Measurements from ENCODE around the gene ARFGAP1.

Gene ARFGAP1

DNA sequence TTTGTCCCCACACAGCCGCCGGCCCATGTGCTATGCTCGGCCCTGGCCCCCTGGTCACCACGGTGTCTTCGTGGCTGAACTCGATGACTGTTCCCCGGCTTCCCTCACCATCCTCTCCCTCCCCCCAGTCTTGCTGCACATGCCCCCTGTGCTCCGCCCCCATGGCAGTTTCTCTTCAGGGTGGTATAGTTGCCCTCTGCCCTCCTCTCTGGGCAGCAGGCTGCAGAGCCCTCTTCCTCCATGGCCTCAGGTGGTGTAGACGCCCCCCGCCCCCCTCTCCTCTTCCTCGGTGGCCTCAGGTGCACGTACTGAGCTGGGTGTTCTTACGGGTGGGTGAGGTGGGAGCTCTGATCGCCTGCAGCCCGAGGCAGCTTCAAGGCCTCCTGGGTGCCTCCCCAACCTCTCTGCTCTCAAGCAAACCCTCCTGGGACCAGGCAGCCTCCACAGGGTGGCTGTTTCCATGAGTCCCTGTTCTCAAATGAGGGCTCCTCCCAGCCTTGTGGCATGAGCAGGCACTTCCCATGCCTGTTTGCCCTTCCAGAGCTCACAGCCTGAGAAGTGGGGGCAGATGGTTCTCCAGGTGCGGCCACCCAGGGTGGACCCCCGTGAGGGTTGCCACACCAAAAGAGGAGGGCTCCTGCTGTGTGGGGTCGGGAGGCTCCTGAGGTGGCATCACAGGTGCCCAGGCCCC lies 45.1 kb downstream of the ARFGAP1 start:
- in situ Hi-C loops (cut with MboI; ENCODE audit: low sequenced_read_pairs), result no loop called here

DNA sequence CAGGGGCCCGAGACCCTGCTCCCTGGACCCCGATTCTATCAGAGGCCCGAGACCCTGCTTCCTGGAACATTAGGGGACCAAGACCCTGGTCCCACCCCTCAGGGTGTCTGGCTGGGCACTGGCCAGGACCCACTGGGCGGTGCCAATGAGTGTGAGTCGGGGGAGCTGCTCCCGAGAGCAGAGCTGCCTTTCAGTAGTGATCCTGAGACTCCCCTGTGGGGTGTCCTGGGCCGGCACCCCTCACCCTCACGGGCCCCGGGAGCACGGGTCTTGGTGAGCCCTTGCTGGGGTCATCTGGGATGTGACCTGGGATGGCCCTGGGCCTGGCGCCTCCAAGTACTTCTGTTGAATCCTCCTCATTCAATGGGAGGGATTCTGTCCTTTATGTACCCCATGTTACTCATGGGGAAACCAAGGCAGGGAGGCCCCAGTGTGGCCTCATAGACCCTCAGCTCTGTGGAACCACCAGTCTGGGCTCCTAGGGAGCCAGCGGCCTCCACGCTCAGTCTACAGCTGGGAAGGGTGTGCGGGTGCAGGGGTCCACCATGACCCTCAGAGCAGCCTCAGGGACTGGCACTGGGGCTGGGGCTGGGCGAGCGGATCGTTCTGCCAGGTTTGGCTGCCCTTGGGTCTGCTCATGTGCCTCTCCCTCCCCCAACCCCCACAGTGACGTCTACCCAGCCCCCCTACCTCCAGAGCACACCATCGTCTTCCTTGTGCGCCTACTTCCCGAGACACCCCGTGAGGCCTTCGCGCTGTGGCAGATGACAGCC lies 46.0 kb downstream of the ARFGAP1 start:
- in situ Hi-C loops (cut with MboI; ENCODE audit: low sequenced_read_pairs), result no loop called here

DNA sequence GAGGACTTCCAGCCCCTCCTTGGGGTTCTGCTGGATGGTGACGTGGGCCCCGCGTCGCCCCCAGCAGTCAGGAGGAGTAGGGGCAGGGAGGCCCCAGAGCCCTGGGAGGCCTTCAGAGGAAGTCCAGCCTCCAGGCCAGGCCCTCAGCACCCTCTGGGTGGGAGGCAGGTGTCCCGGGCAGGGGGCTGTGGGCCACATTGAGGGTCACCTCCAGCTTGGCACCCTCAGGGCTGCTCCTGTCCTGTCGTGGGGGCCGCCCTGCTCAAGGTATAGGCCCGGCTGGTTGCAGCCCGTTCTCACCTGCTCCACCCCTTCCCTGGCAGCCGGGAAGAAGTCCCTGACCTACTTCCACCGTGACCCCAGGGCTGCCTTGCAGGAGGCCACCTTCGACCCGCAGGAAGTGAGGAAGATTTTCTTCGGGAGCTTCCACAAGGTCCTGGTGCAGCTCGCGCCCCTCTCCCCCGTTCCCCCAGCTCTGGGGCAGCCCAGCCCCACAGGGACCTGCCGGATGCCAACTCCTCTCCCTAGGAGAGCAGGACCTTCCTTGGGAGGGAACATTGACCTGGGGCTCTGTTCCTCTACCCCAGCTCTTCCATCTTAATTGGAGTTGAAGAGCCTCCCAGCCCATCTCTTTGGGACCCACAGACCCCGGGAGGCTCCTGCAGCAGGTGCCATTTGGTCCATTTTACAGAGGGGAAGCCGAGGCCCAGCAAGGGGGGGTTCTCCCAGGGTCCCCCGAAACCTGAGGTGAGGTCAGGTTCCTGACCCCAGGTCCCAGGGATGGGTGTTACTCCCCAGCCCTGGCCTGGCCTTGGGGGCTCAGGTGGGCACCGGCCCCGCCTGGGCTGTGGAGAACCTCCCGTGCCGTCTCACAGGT lies 46.8 kb downstream of the ARFGAP1 start:
- in situ Hi-C loops (cut with MboI; ENCODE audit: low sequenced_read_pairs), result no loop called here

DNA sequence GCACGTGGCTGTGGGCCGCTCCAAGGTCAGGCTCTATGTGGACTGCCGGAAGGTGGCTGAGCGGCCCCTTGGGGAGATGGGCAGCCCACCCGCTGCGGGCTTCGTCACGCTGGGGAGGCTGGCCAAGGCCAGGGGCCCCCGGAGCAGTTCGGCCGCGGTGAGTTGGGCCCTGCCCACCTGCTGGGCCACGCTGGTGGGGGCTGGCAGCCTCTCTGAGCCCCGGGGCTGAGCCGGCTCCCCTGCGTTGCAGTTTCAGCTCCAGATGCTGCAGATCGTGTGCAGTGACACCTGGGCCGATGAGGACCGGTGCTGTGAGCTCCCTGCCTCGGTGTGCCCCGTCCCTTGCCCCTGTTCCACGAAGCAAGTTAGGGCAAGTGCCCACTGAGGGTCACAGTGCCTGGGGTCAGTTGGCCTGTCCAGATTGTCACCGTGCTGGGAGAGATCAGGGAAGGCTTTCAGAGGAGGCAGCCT lies 47.5 kb downstream of the ARFGAP1 start:
- in situ Hi-C loops (cut with MboI; ENCODE audit: low sequenced_read_pairs), result no loop called here

DNA sequence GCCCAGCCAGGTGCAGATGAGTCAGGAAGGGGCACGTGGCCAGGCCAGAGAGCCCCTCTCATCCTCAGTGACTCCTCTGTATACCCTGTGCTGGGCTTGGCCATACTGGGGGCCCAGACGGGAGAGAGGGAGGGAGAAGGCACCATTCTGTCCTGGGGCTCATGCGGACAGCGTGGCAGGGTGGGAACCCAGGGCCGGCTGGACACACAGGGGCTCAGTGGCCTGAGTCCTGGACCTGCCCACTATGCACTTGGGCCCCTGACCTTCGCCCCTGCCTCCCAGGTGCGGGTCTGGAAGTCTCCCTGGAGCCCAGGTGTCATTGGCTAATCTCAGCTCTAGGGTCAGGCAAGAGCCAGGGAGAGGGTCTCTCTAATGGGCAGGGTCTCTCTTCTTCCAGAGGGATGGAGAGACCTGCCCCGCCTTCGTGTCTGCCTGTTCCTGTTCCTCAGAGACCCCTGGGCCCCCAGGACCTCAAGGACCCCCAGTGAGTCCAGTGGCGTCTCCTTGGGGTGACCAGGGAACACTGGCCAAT lies 48.1 kb downstream of the ARFGAP1 start:
- in situ Hi-C loops (cut with MboI; ENCODE audit: low sequenced_read_pairs), result no loop called here

DNA sequence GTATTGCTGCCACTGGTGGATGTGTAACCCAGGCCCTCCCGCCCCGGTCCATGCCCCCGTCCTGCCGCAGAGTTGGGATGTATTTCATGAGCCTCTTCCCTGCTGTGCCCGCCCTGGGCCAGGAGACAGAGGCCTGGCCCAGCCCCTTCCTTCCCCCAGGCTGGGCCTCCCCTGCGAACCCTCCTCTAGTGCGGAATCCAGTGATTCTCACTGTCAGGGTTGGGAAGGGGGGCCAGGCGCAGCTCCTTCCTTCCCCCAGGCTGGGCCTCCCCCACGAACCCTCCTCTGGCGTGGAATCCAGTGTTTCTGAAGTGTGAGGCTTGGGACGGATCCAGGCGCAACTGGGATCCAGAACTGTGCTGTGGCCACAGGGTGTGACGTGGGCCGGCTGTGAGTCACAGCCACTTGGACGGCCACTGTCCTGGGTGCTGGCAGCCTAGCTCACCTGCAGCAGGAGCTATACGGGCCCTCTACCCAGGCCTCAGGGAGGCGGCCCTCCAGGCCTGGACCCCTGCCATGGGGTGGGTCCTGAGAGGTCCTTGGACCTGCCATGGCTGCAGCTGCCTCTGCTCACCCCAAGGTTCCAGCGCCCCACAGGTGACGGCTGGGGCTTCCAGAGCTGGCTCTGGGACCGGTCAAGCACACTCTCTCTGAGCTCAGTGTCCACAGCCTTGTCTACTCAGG lies 48.7 kb downstream of the ARFGAP1 start:
- in situ Hi-C loops (cut with MboI; ENCODE audit: low sequenced_read_pairs), result no loop called here

DNA sequence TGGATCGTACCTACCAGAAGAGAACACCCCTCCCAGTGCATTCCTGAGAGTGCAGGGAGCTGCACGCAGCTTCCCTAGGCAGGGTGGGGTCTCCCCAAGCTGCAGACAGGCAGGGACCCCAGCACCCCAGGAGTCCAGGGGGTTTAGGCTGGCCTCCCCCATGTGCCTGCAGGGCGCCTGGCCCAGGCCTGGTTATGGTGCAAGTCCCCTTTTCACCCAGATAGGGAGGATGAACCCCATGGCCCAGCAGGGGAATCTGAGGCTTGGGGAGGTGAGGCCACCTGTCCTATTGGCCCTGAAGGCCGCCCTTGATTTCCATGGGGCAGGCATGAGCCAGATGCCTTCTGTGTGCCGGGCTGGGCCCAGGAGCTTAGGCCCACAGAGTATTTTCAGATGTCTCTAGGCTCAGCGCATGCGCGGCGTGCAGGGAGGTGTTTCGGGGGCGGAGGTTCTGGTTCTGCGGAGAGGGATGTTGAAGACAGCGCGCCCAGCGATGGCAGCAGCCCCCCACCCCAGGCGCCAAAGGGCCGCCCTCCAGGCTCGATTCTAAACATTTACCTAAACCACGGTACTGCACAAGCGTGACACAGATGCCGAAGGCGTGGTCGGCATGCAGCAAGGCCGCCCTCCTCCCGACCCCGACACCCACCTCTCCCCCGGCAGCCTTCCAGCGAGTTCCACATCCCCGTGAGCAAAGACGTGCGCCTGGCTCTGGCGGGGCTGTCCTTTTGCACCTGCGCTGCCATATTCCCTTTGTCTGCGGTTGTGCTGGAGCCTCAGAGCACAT lies 49.7 kb downstream of the ARFGAP1 start:
- in situ Hi-C loops (cut with MboI; ENCODE audit: low sequenced_read_pairs), result no loop called here

DNA sequence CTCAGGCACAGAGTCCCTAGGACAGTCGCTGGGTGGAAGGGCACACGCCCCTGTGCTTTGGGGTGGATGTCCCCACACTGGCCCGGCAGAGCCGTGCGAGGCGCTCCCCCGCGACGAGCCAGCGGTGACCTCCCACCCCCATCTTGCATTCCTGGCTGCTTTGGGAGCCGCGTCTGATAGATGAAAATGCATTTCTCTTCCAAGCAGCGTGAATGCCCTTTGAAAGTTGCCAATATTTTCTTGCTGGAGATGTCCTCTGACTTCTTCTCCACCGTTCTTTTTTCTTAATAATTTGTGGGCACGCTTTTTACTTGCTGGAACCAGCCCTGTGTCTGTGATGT lies 50.3 kb downstream of the ARFGAP1 start:
- in situ Hi-C loops (cut with MboI; ENCODE audit: low sequenced_read_pairs), result no loop called here

DNA sequence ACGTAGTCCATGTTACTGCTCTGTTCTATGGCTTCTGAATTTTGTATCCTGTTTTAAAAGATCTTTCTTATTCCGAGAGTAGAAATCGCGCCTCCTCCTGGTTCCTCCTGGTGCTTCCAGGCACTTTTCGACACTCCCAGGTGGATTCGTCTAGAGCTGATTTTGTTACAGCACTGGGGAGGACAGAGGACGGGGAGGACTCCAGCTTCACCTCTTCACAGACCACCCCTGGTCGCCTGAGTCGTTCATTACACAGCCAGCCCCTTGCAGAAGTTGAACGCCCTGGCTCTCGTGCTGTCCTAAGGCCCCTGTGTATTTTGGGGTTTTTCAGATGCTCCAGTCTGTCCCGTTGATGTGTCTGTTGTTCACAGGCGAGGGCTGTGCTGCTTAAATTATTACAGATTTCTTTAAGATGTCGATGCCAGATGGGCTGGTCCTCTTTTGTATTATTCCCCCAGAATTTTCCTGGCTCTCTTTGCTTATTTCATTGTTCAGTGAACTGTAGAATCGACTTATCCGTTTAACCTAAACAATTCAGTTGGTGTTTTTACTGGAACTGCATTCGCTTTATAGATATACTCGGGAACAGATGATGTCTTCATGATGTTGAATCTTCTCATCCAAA lies 50.9 kb downstream of the ARFGAP1 start:
- in situ Hi-C loops (cut with MboI; ENCODE audit: low sequenced_read_pairs), result no loop called here

DNA sequence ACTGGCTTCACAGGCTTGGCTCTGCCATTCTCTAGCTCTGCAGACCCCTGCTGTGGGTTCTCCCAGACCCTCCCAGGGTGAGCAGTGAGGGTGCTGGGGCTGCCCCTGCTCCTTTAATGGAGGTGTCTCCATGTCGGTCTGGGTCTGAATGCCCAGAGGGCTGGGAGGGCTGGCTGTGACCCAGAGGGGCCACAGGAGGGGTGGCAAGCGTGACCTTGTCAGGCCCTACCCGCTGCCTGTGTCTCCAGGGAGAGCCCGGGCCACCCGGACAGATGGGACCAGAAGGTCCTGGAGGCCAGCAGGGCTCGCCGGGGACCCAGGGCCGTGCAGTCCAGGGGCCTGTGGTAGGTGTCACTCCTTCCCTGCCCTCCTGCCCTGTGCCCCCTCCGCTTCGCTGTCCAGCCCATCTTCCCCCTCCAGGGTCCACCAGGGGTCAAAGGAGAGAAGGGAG lies 52.4 kb downstream of the ARFGAP1 start:
- in situ Hi-C loops (cut with MboI; ENCODE audit: low sequenced_read_pairs), result no loop called here

DNA sequence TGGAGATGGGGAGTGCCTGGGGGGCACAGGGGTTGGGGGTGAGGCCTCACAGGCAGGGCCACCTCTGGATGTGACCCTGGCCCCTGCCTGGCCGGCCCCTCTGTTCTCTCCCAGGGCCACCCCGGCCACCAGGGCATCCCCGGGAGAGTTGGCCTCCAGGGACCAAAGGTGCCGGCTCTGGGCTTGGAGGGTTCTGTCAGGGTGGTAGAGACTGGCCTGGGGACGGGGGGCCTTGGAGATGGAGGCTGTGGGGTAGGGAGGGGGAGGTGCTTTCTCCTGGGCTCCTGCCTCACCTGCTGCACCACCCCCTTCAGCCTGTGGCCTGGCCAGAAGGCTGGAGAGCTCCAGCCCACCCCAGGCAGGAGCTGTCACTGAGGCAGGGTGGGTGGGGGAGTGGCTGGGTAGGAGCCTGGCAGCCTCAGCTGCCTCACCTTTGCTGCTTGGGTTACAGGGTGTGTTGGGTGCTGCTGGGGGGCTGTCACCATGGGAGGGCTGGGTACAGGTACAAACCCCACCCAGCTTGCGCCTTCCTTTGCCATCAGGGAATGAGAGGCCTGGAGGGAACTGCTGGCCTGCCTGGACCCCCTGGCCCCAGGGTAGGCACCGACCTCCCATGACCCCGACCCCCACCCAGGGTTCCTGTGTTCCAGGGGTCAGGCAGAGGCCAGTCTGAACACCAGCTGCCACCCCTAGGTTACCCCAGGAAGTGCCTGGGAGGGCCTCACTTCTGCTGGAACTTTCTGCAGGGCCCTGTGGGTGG lies 53.1 kb downstream of the ARFGAP1 start:
- in situ Hi-C loops (cut with MboI; ENCODE audit: low sequenced_read_pairs), result no loop called here

DNA sequence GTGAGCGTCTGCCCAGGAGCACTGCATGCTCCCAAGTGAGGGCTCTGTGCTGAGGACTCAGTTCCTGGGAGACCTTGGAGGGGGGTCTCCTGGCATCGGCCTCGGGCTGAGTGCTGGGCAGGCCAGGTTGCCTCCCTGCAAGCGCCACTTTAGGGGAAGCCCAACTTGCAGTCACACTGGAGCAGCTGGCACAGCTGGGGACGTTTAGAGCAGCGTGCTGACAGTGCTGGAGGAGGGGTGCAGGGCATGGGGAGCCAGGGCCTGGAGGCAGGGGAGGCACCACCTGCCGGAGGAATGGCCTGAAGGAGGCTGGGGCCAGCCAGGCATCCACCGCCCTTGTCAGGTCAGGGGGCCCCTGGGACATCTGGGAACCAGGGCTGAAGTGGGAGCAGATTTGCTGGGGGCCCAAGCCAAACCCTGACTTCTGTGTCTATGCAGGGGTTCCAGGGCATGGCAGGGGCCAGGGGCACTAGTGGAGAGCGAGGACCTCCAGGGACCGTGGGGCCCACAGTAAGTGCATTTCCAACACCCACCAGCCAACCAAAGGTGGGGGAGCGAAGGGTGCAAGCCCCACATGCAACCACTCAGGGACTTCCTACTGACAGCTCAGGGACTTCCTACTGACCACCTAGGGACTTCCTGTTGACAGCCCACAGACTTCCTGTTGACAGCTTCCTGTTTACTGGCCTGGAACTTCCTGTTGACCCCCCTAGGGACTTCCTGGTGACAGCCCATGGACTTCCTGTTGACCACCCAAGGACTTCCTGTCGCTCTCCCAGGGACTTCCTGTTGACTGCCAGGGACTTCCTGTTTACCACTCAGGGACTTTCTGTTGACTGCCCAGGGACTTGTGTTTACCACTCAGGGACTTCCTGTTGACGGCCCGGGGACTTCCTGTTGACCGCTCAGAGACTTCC lies 54.0 kb downstream of the ARFGAP1 start:
- in situ Hi-C loops (cut with MboI; ENCODE audit: low sequenced_read_pairs), result no loop called here

DNA sequence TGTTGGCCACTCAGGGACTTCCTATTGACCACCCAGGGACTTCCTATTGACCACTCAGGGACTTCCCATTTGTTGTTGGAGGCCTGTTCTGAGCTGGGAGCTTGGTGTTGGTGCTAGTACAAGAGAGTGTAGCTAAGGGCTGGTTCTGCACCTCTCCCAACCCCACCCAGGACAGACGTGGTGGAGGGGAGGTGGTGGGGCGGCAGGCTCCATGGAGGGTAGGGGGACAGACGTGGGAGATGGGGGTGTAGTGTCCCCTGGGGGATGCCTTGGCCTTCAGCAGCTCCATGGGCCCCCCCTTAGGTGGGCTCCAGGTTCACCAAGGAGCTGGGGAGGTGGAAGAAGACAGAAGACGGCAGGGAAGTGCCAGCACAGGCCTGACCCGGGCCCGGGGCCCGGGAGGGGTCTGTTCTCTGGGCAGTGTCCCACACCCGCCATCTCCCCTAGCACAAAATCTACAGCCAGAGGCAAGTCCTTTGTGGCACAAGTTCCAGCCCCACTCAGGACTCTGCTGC lies 54.7 kb downstream of the ARFGAP1 start:
- in situ Hi-C loops (cut with MboI; ENCODE audit: low sequenced_read_pairs), result no loop called here

DNA sequence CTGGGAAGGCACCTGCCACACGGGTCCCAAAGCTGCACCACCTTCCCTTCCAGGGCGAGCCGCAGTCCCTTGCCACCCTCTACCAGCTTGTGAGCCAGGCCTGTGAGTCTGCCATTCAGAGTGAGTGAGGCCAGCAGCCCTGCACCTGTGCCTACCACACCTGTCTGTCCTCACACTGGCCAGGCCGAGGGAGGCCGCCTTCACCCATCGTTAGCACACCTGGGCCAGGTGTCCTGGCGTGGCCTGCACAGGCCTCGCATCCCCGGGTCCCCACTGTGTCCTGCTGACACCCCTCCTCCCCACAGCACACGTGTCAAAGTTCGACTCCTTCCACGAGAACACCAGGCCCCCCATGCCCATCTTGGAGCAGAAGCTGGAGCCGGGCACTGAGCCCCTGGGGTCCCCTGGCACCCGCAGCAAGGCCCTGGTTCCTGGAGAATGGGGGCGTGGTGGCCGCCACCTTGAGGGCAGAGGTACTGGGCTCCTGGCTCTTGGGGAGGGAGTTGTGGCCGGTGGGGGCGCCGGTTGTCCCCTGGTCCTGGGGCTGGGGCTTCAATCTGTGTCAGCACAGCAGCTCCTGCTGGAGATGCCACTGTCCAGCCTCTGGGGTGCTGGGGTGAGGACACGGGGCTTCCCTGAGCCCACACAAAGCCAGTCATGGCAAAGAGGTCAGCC lies 55.5 kb downstream of the ARFGAP1 start:
- in situ Hi-C loops (cut with MboI; ENCODE audit: low sequenced_read_pairs), result no loop called here

DNA sequence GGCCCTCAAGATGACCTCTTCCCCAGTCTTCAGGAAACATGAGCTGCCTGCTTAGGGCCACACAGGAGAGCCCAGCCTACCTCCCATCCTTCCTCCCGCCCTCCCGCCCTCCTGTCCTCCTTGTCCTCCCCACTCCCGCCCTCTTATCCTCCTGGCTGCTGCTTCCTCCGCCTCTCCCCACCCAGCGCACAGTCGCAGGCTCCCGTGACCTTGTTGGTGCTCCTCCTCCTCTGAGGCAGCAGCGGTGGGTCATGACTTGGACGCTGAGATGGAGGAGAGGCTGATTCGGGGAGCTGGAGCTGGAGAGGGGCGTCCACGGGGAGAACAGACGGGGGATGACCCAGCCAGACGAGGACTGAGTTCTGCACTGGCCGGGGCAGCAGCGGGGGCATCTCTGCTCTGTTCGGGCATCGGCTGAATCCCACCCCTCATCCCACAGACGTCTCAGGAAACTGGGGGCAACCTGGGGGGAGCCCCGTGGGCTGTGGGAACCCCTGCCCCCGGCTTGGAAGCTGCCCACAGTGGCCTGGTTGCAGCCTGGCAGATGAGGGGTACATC lies 56.2 kb downstream of the ARFGAP1 start:
- in situ Hi-C loops (cut with MboI; ENCODE audit: low sequenced_read_pairs), result no loop called here

DNA sequence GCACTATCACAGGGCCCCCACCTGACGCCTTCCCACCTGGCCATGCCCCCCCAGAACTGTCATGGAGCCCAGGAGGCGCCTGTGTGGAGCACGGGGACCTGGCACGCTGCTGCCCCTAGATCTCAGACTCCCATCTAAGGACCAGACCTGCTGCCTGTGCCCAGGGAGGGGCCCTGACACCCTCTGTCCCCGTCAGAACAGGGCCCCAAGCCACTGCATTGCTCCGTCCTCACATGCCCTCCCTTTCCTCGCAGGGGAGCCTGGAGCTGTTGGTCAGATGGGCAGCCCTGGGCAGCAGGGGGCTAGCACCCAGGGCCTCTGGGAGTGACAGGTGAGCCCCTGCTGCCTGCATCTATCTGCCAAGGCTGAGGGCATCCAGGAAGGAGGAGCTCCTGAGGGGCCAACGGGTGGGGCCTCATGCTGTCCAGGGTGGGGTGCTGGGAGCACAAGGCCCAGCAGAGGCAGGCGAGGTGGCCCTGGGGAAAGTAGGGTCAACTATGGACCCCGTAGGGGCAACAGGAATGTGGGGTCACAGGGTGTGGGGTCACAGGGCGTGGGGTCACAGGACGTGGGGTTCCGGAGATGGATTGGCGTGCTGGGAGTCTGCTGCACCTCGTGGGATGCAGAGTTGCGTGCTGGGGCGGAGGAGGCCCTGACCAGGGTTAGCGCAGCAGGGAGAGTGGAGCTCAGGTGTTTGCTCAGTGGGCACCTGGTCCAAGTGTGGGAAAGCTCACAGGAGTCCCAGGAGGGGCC lies 56.9 kb downstream of the ARFGAP1 start:
- in situ Hi-C loops (cut with MboI; ENCODE audit: low sequenced_read_pairs), result no loop called here
